Ureter (tissue), 1 donor: ENCODE data around the gene CDT1. TPM values are rescaled to one million over a fixed set of nuclear protein-coding genes. Genes with fewer than 3 reads are reported as not detected.

ENCODE experiments used
- DNase-seq: peaks from one replicate; pipeline ENCODE4 v3.0.0-alpha.2; 2020; ENCODE audit warnings: low spot score
- total RNA-seq: library from RNA; stranded (reverse); gene quantifications from one replicate; pipeline ENCODE4 v1.2.4, GENCODE V29; 2023
- donor health status: DM: yes; HTN: yes; CAD: no.

CDT1 gene
- total RNA-seq, 1 donor from 2014 or later, result 2.1 TPM

DNA sequence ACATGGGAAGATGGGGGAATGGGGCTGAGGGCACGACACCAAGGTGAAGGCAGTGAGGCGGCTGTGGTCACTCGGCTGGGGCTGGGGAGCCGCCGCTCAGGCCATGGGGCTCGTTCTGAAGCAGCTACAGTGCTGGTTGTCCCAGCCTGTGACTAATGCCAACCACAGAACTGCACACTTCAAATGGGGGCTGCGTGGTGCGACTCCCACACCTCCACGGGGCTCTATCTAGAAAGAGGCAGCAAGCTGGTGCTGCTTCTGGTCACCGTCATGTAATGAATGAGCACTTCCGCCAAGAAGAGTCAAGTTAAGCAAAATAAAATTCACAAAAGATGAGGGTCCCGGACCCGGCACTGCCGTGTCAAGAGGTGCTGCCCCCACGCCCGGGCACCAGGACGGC lies 33.2 kb downstream of the CDT1 start:
- no peak for DNase-seq

DNA sequence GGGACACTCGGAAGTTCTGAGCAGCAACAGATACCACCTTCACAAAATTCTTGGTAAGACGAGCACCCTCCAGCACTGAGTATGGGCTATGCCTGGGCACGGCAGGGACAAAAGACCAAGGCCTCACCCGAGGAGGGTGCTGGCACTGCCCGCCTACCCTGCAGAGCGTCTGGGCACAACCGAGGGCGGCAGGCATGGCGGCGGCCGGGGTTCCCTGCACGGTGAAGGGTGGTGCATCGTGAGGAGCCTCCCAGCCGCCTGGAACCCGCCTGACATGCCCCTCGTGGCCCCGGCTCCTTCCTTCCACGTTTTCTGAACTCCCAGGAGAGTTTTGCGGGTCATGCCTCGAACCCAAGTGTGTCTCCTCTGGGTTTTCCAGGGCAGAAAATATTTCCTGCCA lies 34.2 kb downstream of the CDT1 start:
- no peak for DNase-seq

DNA sequence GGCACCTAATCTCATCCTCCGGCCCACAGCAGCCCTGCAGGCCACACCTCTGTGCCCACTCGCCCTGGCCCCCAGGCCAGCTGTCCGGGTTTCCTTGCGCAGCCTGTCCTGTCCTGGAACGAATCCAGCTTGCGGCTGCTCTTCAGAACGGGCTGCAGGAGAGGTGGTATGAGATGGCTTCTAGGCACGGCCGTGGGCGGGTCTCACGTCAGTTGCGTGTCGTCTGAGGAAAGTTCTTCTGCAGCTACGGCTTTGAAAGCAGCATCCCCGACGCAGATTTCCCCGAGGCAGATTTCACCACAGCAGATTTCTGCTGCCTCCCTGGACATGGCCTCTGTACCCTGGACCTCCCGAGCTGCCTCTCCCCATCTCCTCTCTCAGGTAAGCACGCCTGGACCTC lies 35.0 kb downstream of the CDT1 start:
- no peak for DNase-seq

DNA sequence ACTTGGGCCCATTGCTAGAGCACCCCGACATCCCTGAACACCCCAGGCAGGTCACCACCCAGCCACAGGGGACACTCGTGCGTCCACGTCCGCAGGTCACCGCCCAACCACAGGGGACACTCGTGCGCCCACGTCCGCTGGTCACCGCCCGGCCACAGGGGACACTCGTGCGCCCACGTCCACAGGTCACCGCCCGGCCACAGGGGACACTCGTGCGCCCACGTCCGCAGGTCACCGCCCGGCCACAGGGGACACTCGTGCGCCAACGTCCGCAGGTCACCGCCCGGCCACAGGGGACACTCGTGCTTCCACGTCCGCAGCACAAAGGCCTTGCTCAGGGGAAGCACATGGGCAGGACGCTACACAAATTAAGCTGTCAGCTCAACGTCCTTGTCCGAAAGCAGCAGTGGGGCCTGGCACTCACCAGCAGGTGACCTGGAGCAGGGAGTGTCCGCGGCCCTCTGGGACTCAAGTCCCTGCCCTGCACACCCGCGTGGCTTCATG lies 35.5 kb downstream of the CDT1 start:
- DNase-seq, result no peak

DNA sequence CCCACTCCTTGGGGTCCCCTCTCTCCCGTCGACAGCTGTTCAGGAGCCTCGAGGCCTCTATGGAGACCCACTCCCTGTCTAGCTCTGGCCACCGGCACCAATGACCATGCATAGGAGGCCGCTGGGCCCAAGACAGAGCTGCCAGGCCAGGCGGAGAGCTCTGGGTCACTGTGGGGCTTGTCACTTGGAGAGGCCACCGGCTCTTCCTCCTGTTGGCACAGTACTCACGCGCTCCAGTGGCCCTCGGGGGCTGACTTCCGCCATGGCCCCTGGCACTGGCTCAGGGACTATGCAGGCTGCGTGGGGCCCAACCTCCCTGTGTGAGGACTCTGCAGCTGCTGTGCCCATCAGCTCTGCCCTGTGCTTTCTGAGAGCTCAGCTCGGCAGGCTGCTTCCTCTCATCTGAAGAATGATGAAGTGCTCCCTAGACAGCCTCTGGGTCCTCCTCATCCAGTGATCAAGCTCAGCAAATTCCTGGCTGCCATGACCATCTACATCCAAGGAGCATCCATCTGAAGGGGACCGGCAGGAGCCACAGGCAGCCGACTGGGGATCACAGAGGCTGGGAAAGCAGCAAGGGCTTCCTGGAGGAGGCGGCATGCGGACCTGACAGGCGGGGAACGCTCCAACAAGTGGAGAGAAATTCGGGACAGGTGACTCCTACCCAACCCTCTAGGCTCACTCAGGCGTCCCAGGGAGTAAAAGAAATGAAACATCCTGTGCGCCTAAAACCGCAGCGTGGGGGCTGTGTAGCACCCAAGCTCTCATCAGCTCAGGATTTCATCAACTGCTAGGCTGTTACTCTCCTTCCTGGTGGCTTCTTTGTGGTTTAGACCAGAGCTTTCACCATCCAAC lies 36.4 kb downstream of the CDT1 start:
- DNase-seq, result no peak

DNA sequence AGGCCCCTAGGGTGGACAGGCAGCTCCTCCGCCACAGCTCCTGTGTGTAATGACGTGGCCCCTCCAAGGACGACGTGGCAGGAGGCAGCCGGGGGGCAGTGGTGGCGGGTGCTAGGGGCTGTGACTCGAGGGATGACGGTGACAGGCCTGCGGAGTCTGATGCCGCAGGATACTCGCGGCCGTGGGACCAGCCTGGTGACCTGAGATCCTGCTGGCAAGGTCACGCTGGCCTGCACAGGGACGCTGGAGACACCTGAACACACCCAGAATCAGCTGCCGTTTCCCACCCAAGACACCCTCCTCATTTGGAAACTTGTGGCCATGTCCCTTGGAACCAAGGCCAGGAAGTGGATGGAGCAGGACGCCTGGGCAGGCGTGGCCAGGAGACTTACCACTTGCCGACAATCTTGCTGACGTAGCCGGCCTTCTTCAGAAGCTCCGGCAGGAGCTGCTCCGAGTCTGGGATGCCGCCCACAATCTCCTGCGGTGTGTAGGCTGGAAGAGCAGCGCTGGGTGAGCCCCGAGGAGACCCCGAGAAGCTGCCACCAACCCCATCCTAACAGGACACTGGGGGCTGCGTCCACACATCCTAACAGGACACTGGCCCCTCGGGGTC lies 37.1 kb downstream of the CDT1 start:
- no peak for DNase-seq

DNA sequence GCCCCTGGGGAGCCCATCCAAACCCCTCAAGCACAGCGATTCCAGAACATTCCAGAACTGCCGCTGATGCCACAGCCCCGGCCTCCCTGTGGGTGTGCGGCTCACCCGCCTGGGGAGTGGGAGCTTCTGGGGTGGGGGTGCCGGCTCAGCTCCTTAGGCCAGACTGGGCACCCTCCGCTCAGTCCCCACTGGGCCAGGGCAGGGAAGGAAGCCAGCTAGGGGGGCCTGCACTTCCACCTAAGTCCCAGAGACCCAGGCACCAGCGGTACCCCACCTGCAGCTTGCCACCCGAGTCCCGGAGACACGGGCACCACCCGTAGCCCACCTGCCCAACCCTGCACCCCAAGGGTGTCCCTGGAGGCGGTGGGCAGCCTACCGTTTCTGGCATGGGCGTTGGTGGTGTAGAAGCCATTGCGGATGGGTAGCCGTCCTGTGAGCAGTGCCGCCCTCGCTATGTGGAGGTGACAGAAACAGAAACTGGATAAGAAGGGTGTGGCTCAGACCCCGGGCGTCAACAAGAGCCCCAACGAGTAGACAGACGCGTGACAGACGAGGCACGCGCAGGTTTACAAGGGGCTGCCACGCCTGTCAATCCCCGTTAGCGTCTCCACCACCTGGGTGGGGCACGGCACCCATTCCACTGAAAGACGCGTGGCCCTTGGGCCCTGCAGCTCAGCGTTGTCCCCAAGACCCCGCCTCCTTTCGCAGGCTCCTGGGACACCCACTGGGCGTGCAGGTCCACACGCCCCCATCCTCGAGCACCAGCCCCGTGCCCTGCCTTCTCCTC lies 38.1 kb downstream of the CDT1 start:
- no peak for DNase-seq

DNA sequence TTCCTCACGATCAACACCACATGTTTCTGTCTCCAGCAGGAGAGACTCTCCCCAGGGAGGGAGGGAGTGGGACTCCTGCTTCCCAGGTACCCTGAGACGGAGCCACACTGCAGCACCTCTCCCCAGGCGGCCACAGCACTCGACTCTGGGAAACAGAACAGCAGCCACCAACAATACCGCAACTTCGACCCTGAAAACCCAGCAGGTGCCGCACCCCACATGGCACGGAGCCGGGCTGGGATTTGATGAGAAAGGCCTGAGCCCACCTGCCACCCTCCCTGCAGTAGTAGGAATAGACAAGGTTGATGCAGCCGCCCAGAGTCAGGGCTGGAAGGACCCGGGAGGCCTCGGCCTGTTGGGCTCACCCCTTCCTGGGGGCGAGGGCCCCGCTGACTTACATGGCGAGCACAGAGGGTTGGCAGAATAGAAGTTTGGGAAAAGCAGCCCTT lies 38.7 kb downstream of the CDT1 start:
- no peak for DNase-seq

DNA sequence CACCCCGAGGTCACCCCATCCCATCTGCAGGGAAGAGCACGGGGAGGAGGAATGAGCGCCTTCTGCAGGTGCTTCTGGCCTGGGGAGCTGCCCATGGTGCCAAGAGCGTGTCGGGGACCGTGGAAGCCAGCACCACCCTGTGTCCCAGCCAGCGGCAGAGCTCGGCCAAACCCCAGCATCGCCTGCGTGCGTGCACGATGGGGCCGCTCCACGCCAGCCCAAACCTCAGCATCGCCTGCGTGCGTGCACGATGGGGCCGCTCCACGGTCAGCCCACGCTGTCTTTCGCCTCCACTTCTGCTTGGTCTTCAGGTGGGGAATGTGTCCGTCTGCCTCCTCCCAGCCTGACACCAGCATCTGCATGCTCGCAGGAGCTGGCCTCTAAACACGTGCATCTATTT lies 39.2 kb downstream of the CDT1 start:
- DNase-seq, result no peak

DNA sequence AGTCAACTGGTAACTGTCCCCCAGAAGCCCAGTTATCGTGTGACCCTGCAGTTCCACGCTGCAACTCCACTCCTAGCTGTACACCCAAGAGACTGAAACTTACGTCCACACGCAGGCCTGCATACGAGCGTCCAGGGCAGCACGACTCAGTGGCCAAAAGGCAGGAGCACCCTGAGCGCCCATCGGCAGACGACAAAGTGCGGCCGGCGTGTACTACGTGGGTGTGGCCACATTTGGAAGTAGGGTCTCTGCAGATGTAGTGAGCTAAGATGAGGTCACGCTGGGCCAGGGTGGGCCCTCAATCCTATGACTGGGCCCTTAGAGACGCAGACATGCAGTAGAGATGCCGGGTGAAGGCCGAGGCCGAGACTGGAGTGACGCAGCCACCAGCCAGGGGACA lies 39.7 kb downstream of the CDT1 start:
- no peak for DNase-seq

DNA sequence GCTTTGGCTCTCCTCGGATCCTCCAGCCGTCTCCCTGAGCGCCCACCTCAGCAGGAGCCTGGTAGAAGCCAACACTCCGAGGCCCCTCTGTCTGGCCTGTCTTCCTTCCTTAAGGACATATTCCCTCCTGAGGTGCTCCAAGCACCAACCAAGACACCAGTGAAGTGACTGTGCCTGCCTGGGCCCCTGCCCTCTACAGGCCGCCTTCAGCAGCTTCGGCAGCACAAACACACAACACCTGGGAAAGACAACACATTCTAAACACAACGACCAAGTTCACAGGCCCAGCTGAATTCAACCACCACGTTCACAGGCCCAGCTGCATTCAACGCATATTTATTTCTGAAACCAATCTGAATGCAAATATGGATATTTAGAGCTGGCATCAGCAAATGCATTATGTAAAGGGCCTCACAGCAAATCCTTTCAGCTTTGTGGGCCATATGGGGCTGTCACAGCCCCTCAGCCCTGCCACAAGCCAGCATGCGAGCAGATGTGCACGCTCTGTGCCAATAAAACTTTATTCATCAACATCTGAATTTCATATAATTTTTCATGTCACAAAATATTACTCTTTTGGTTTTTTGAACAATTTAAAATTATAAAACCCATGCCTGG lies 40.9 kb downstream of the CDT1 start:
- DNase-seq, result no peak

DNA sequence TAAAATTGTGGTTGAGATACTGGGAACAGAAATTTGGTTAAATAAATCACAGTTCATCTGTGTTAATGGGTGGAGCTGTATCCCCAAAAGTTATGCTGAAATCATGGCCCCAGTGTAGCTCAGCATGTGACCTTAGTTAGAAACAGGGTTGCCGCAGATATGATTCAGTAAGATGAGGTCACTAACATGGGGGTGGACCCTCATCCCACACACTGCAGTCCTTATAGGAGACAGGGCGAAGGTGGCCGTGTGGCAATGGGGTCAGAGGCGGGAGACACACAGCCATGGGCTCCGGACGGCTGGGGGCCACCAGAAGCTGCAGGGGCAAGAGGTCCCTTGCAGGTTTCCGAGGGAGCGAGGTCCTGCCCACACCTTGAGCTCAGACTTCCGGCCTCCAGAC lies 42.5 kb downstream of the CDT1 start:
- no peak for DNase-seq

DNA sequence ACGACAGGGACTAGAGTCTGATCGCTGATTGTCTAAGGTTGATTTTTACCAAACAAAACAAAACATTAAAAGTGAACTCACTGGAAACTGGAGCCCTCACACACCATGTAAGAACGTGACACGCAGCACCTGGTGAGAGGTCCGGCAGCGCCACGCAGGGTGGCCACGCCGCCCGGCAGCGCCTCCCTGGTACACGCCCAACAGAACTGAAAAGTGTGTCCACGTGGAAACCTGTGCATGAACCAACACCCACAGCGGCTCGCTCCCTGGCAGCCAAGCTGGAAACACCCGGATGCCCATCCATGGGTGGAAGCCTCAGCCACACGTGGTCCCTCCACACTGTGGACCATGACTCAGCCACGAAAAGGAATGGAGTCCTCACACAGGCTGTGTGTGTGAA lies 44.1 kb downstream of the CDT1 start:
- no peak for DNase-seq

DNA sequence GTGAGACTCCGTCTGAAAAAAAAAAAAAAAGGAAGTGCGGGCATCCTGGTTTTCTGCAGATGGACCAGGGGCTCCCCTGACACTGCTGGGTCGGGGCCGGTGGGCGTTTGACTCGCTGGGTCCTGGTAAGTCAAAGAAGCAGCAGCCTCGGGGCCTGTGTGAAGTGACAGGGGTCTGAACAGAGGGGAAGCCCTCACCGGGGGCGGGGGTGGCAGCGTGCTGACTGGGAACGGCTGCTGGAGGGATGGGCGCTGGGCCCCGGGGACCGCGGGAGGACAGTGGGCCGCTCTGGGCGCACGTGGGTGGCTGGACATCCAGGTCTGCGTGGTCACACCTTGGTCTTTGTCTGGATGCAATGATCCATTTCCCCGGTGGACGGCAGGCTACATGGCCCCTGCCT lies 45.0 kb downstream of the CDT1 start:
- DNase-seq, result no peak

DNA sequence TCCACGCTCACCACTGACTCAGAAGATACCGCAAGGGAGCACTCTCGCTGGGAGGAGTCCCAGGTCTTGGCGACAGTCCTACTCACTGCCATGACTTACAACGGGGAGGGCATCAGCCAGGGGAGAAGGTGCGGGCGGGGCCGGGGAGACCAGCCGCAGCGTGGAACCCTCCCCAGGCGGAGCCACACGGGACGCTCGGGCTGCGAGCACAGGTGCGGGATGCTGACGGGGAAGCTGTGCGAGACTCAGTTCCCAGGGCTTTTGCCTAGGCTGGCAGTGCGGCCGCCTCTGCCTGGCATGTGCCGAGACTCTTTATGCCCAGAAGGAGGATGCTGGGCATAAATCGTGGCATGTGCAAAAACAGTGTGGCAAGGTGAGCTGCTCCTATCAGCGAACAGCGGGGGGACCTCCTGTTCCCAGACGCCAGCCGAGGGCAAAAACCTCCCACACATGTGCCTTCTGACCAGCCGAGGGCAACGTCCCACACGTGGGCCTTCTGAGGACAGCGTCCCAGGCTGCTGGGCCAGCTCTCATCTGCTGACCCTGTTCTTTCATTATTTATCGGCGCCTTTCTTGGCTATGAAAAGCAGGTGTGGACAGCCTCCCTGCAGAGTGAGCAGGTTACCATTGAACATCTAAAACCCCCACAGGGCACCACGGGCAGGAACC lies 47.1 kb downstream of the CDT1 start:
- DNase-seq, result no peak

DNA sequence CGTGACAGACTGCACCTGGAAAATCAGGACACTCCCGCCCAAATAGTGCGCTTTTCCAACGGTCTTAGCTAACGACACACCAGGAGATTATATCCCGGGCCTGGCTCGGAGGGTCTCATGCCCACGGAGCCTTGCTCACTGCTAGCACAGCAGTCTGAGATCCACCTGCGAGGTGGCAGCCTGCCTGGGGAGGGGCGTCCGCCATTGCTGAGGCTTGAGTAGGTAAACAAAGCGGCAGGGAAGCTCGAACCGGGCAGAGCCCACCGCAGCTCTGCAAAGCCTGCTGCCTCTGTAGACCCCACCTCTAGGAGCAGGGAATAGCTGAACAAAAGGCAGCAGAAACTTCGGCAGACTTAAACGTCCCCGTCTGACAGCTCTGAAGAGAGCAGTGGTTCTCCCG lies 48.0 kb downstream of the CDT1 start:
- no peak for DNase-seq

DNA sequence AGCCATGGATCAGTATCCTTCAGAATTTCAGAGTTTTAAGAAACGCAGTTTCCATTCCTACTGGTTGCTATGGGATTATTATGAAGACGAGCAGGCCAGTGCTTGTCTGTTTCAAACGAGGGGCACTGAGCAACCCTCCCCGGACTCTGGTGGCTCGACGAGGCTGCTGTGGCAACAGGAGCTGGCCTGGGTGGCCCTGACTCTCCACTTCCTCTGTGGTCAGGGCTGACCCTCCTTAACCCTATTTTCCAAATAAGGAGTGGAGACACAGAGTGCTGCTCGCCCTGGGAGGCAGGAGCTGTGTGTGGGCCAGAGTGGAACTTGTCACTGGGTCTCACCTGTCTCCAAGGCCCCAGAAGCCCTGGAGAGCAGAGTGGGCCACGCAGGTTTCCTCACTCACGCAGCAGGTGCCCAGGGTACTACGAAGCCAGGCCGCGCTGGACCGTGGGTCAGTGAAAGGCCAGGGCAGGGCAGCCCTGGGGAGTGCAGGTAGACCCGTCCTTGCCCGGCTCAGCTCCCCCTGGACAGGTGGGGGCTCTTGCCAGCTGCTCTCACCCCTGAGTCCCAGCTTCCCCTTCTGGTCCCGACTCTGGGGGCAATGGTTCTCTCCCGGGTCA lies 49.8 kb downstream of the CDT1 start:
- no peak for DNase-seq

DNA sequence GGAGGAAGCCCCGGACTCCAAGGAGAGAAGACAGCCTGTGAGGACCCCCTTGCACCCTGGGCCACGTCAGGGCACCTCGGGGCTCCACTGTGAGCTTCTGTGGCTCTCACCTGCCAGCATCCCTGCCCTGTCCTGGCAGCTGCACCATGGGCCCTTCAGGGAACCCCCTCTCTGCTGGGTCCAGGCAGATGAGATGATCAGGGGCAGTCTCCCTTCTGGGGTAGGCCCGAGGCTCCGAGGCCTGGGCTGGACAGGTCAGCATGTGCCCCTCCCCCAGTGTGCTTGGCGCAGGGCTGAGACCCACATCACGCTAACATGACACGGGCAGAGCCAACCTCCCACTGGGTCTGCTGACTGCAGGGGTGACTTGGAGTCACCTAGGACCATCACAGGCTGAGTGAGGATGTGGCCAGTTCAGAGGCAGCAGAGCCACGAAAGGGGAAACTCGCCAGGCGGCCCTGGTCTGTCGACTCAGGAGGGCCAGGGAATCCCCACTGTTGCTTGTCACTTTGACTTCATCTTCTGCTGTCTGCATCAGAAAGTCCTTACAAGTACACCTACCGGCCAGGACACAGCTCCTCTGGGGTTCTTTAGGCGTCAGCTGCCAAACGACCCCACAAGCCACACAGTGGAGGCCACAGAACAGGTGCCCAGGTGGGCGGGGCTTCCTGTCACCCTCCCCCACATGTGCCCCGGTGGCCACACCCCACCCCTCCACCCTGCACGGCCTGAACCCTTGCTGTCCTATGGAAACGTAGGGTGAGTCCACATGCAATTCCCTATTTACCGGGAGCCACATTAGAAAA lies 50.9 kb downstream of the CDT1 start:
- no peak for DNase-seq

DNA sequence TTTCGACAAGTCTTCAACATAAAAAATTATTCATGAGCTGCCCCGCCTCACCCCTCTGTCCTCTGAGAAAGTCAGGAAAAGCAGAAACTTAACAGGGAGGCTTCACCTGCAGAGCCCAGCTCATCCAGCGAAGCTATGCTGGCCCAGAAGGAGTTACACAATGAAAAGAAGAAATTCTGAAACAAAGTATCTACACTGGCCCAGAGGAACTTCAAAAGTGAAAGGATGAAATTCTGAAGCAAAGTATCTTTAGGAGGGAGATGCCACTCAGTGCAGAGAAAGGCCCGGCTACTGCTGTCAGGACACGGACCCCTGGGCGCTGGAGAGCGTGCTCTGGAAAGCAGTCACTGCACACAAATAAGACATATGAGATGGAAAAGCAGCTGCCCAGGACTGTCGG lies 51.6 kb downstream of the CDT1 start:
- DNase-seq, result no peak

DNA sequence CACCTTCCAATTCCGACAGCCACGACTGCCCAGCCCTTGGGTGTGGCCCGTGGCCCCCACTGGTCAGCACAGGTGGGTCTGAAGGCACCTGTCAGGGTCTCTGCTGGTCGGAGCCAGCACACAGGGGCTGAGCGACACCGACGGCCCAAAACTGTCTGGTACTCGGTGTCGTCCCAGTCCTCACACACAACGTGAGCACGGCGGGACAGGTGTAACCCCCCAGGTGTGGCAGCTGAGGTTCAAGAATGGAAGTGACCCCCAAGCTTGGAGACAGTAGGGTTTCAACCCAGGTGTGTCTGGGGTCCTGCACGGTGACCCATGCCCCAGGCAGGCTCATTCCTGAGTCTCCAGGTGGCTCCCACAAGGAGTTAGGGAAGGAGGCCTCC lies 52.1 kb downstream of the CDT1 start:
- DNase-seq, result no peak
